HepG2 (cell line): ENCODE results near the gene SLC9C2. TPM values are rescaled to one million over a fixed set of nuclear protein-coding genes. Genes with fewer than 3 reads are reported as not detected.

Experiments
- CENPT ChIP-seq: sonication (generic); formaldehyde crosslinking; IDR thresholded peaks from 2 replicates; pipeline ENCODE4 v1.8.0; 2022; ENCODE audit warnings: low read depth, mild to moderate bottlenecking, moderate library complexity, missing genetic modification reagents
- GPN1 ChIP-seq: sonication (generic); formaldehyde crosslinking; IDR thresholded peaks from 2 replicates; pipeline ENCODE4 v1.5.1; 2020; ENCODE audit warnings: missing genetic modification reagents, borderline replicate concordance
- HDAC6 ChIP-seq: fragments of 200-600 bp; sonication (generic); IDR thresholded peaks from 2 replicates; pipeline ENCODE4 v1.7.0; 2017; ENCODE audit warnings: mild to moderate bottlenecking, antibody characterized with exemption, low read length, low read depth
- HOXA9 ChIP-seq: sonication (generic); formaldehyde crosslinking; IDR thresholded peaks from 2 replicates; pipeline ENCODE4 v1.8.1; 2022; ENCODE audit warnings: missing genetic modification reagents, mild to moderate bottlenecking, moderate library complexity, borderline replicate concordance
- MXI1 ChIP-seq: IDR thresholded peaks from 3 replicates; pipeline ENCODE4 v1.6.1; 2012; ENCODE audit warnings: low read depth, low read length, inconsistent platforms, borderline replicate concordance
- TOE1 ChIP-seq: sonication (generic); formaldehyde crosslinking; IDR thresholded peaks from 2 replicates; pipeline ENCODE4 v1.4.0; 2020; ENCODE audit warnings: mild to moderate bottlenecking, missing genetic modification reagents
- ZC3H4 ChIP-seq: sonication (generic); formaldehyde crosslinking; IDR thresholded peaks from 2 replicates; pipeline ENCODE4 v1.4.0; 2020; ENCODE audit warnings: missing genetic modification reagents, borderline replicate concordance
- ZNF207 ChIP-seq: fragments of 450-650 bp; IDR thresholded peaks from 2 replicates; pipeline ENCODE4 v1.6.1; 2016; ENCODE audit warnings: antibody characterized with exemption, borderline replicate concordance
- ZNF382 ChIP-seq: sonication (generic); formaldehyde crosslinking; IDR thresholded peaks from 2 replicates; pipeline ENCODE4 v1.5.0; 2020; ENCODE audit warnings: missing genetic modification reagents, mild to moderate bottlenecking, borderline replicate concordance
- ZNF616 ChIP-seq: sonication (generic); formaldehyde crosslinking; IDR thresholded peaks from 2 replicates; pipeline ENCODE4 v1.5.0; 2020; ENCODE audit warnings: low read depth, mild to moderate bottlenecking, missing genetic modification reagents
- polyA plus RNA-seq, 8 experiments: library from polyadenylated mRNA; depleted of rRNA in 3 of 8; stranded (reverse) in 7 of 8; unstranded in 1 of 8; fragments of >200 nt; fragmentation: Illumina TruSeq in 4 of 8; extraction: Trizol in 4 of 8; gene quantifications; 2 replicates each; pipeline versions ENCODE4 v1.2.1 to v1.2.3, GENCODE V29; 2011 to 2016; ENCODE audit warnings: low read depth in 4 of 8, missing spikeins in 1 of 8, mixed read lengths in 1 of 8; ENCODE audit not compliant: insufficient read depth in 1 of 8
- total RNA-seq, 5 experiments: library from RNA; depleted of rRNA; stranded (reverse); fragments of >200 nt; fragmentation: Illumina TruSeq; extraction: Trizol; gene quantifications; 2 replicates each; pipeline ENCODE4 v1.2.3, GENCODE V29; 2016; ENCODE audit warnings: low read depth in 1 of 5
- TF ChIP-seq, protein P1 (sequence below): sonication (generic); formaldehyde crosslinking; IDR thresholded peaks from 2 replicates; pipeline ENCODE4 v1.5.0; 2020; ENCODE audit warnings: missing genetic modification reagents
- TF ChIP-seq, protein P2 (sequence below): fragments of 450-650 bp; IDR thresholded peaks from 2 replicates; pipeline ENCODE4 v1.6.1; 2017; ENCODE audit warnings: mild to moderate bottlenecking
- TF ChIP-seq, protein P3 (sequence below): sonication (generic); formaldehyde crosslinking; IDR thresholded peaks from 2 replicates; pipeline ENCODE4 v1.8.1; 2023; ENCODE audit warnings: missing genetic modification reagents, inconsistent platforms, borderline replicate concordance
- TF ChIP-seq, protein P4 (sequence below): sonication (generic); formaldehyde crosslinking; IDR thresholded peaks from 2 replicates; pipeline ENCODE4 v1.9.0; 2022; ENCODE audit warnings: low read depth, missing genetic modification reagents
- TF ChIP-seq, protein P5 (sequence below): sonication (generic); formaldehyde crosslinking; IDR thresholded peaks from 2 replicates; pipeline ENCODE4 v1.8.0; 2022; ENCODE audit warnings: mild to moderate bottlenecking, missing genetic modification reagents, moderate library complexity

The SLC9C2 gene
- total and polyA plus RNA-seq, 2 of the 13 experiments (the other 11 are each of a cell fraction or from before 2014, with no cell fraction given): 0.03 TPM; not detected in 1

DNA sequence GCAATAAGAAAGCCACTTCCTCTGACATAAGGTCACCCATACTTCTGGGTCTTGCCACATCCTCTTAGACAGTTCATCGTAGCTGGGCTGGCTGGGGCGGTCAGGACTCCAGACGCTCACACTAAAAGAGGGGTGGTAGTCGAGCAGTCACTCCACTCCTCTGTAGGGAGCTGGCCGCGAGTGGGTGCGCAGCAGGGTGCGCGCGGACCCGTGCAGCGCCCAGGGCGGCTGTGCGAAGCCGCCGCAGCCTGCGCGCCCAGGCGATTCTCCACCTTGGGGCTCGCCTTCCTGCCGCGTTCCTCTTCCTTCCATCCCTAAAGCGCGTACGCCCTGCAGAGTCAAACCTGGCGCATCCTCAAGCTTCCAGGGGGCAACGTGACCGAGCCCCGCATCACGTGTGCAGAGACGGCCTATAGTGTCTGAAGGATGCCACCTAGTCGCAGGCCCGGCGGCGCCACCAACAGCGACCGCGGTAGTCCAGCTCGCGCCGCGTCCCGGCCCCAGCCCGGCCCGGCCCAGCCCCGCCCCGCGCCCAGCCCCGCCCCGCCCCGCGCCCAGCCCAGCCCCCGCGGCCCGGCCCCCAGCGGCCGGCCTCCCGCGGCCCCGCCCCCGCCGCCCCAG lies 126.1 kb downstream of the SLC9C2 start (continued):
- TF ChIP-seq, protein P1, sequence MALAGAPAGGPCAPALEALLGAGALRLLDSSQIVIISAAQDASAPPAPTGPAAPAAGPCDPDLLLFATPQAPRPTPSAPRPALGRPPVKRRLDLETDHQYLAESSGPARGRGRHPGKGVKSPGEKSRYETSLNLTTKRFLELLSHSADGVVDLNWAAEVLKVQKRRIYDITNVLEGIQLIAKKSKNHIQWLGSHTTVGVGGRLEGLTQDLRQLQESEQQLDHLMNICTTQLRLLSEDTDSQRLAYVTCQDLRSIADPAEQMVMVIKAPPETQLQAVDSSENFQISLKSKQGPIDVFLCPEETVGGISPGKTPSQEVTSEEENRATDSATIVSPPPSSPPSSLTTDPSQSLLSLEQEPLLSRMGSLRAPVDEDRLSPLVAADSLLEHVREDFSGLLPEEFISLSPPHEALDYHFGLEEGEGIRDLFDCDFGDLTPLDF (CRISPR knock-in tag): no peak
- no peak for TF ChIP-seq ZNF207
- no peak for TF ChIP-seq CENPT (CRISPR knock-in tag)
- TF ChIP-seq ZNF382 (CRISPR knock-in tag): no peak
- TF ChIP-seq, protein P2, sequence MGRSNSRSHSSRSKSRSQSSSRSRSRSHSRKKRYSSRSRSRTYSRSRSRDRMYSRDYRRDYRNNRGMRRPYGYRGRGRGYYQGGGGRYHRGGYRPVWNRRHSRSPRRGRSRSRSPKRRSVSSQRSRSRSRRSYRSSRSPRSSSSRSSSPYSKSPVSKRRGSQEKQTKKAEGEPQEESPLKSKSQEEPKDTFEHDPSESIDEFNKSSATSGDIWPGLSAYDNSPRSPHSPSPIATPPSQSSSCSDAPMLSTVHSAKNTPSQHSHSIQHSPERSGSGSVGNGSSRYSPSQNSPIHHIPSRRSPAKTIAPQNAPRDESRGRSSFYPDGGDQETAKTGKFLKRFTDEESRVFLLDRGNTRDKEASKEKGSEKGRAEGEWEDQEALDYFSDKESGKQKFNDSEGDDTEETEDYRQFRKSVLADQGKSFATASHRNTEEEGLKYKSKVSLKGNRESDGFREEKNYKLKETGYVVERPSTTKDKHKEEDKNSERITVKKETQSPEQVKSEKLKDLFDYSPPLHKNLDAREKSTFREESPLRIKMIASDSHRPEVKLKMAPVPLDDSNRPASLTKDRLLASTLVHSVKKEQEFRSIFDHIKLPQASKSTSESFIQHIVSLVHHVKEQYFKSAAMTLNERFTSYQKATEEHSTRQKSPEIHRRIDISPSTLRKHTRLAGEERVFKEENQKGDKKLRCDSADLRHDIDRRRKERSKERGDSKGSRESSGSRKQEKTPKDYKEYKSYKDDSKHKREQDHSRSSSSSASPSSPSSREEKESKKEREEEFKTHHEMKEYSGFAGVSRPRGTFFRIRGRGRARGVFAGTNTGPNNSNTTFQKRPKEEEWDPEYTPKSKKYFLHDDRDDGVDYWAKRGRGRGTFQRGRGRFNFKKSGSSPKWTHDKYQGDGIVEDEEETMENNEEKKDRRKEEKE: no peak
- TF ChIP-seq MXI1: peak; percentile 21; the same call in 1 of the 3 replicates
- no peak for TF ChIP-seq HOXA9
- no peak for TF ChIP-seq GPN1 (CRISPR knock-in tag)
- no peak for TF ChIP-seq TOE1 (CRISPR knock-in tag)
- TF ChIP-seq, protein P3, sequence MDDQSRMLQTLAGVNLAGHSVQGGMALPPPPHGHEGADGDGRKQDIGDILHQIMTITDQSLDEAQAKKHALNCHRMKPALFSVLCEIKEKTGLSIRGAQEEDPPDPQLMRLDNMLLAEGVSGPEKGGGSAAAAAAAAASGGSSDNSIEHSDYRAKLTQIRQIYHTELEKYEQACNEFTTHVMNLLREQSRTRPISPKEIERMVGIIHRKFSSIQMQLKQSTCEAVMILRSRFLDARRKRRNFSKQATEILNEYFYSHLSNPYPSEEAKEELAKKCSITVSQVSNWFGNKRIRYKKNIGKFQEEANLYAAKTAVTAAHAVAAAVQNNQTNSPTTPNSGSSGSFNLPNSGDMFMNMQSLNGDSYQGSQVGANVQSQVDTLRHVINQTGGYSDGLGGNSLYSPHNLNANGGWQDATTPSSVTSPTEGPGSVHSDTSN (CRISPR knock-in tag): no peak
- TF ChIP-seq HDAC6: no peak
- TF ChIP-seq, protein P4, sequence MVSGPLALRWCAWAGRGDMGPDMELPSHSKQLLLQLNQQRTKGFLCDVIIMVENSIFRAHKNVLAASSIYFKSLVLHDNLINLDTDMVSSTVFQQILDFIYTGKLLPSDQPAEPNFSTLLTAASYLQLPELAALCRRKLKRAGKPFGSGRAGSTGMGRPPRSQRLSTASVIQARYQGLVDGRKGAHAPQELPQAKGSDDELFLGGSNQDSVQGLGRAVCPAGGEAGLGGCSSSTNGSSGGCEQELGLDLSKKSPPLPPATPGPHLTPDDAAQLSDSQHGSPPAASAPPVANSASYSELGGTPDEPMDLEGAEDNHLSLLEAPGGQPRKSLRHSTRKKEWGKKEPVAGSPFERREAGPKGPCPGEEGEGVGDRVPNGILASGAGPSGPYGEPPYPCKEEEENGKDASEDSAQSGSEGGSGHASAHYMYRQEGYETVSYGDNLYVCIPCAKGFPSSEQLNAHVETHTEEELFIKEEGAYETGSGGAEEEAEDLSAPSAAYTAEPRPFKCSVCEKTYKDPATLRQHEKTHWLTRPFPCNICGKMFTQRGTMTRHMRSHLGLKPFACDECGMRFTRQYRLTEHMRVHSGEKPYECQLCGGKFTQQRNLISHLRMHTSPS (CRISPR knock-in tag): no peak
- TF ChIP-seq, protein P5, sequence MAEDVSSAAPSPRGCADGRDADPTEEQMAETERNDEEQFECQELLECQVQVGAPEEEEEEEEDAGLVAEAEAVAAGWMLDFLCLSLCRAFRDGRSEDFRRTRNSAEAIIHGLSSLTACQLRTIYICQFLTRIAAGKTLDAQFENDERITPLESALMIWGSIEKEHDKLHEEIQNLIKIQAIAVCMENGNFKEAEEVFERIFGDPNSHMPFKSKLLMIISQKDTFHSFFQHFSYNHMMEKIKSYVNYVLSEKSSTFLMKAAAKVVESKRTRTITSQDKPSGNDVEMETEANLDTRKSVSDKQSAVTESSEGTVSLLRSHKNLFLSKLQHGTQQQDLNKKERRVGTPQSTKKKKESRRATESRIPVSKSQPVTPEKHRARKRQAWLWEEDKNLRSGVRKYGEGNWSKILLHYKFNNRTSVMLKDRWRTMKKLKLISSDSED (CRISPR knock-in tag): no peak
- TF ChIP-seq ZC3H4 (CRISPR knock-in tag): no peak; the same call in 1 of the 2 replicates
- no peak for TF ChIP-seq ZNF616 (CRISPR knock-in tag)
